Left lung (tissue), 10 donors: ENCODE results near the gene PHLPP1. TPM values are rescaled to one million over a fixed set of nuclear protein-coding genes. Genes with fewer than 3 reads are reported as not detected.
"Not testable (repeated sequence)": the region's sequence is repeated elsewhere in the genome, so short reads cannot be mapped to it uniquely, and the experiment has no call there.

ENCODE experiments used
- ATAC-seq: fragments of 200-7000 bp; cut with Tn5 transposase; one replicate; pipeline ENCODE4 v1.9.1; 2020; ENCODE audit warnings: moderate library complexity
- DNase-seq, 4 donors: peaks; one replicate each; pipeline ENCODE4 v3.0.0-alpha.2; 2013 to 2020
- H3K27ac ChIP-seq, 2 donors: fragments of 200-600 bp; sonication (generic) in 1 of 2; one replicate each; pipeline versions ENCODE4 v1.5.0 to v1.8.0; 2020 to 2021
- H3K27me3 ChIP-seq, 2 donors: fragments of 200-600 bp; sonication (generic) in 1 of 2; one replicate each; pipeline versions ENCODE4 v1.5.0 to v1.8.0; 2020 to 2021
- H3K36me3 ChIP-seq, 2 donors: fragments of 200-600 bp; sonication (generic) in 1 of 2; one replicate each; pipeline versions ENCODE4 v1.5.0 to v1.8.0; 2020 to 2021
- H3K4me1 ChIP-seq, 2 donors: fragments of 200-600 bp; one replicate each; pipeline ENCODE4 v1.8.0; 2021
- H3K4me3 ChIP-seq, 2 donors: fragments of 200-600 bp; sonication (generic) in 1 of 2; one replicate each; pipeline versions ENCODE4 v1.5.0 to v1.8.0; 2020 to 2021; ENCODE audit warnings: mild to moderate bottlenecking in 1 of 2
- H3K9me3 ChIP-seq, 2 donors: fragments of 200-600 bp; sonication (generic) in 1 of 2; one replicate each; pipeline versions ENCODE4 v1.5.0 to v1.8.0; 2020 to 2021
- intact Hi-C, 2 donors: fragments of 100-400 bp; cut with DNase I; formaldehyde crosslinking; loops; one replicate each; pipeline versions ENCODE4 v1.11.2 to v1.14.2; 2022
- polyA plus RNA-seq, 6 donors: library from polyadenylated mRNA; unstranded; fragments of 120-200 nt; gene quantifications; one replicate each; pipeline ENCODE4 v1.2.1, GENCODE V29; 2013; ENCODE audit not compliant: insufficient read length in 6 of 6
- total RNA-seq, 2 donors: library from RNA; stranded (reverse); fragmentation: NEBNext Ultra II Directional; extraction: Animal tissue kit (Norgen Biotek cat#: 25700); gene quantifications; one replicate each; pipeline ENCODE4 v1.2.1, GENCODE V29; 2021
- TF ChIP-seq, protein P1 (sequence below), 2 donors: fragments of 200-600 bp; sonication (generic) in 1 of 2; IDR thresholded peaks; one replicate each; pipeline versions ENCODE4 v1.5.0 to v1.8.0; 2021; ENCODE audit warnings: antibody characterized with exemption in 2 of 2
- donor health status: DM: no; HTN: yes; CAD: no.
- donor health status: DM: no; HTN: no; CAD: no.

Gene PHLPP1
- total and polyA plus RNA-seq, 8 donors, result 7.0 to 13.1 (median 11.0) TPM

DNA sequence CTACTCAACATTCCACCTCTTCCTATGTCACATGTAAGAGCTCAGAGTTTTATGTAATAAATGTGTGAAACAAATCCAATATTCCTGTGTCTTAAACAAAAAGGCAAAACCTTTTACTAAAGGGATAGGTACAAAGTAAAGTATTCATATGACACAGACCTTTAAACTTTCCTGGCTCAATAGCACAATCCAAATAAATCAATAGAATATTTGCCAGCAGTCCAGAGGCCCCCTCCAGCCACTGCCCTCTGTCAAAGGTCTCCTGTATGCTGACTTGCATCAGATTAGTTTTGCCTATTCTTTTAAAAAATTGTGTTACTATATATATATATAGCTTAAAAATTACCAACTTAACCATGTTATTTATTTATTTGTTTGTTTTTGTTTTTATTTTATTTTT is 17.7 kb upstream of the PHLPP1 start:
- H3K4me3 ChIP-seq, result no peak overlapping the region
- no peak overlapping the region for H3K27ac ChIP-seq
- H3K4me1 ChIP-seq, result no peaks in the 10 kb centered on the region
- no peaks in the 10 kb centered on the region for H3K9me3 ChIP-seq
- intact Hi-C loops, result no loop called here
- no peaks in the 10 kb centered on the region for H3K27me3 ChIP-seq
- TF ChIP-seq, protein P1, sequence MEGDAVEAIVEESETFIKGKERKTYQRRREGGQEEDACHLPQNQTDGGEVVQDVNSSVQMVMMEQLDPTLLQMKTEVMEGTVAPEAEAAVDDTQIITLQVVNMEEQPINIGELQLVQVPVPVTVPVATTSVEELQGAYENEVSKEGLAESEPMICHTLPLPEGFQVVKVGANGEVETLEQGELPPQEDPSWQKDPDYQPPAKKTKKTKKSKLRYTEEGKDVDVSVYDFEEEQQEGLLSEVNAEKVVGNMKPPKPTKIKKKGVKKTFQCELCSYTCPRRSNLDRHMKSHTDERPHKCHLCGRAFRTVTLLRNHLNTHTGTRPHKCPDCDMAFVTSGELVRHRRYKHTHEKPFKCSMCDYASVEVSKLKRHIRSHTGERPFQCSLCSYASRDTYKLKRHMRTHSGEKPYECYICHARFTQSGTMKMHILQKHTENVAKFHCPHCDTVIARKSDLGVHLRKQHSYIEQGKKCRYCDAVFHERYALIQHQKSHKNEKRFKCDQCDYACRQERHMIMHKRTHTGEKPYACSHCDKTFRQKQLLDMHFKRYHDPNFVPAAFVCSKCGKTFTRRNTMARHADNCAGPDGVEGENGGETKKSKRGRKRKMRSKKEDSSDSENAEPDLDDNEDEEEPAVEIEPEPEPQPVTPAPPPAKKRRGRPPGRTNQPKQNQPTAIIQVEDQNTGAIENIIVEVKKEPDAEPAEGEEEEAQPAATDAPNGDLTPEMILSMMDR (IDR thresholded peaks at IDR 0.05), result no peak
- ATAC-seq (no peak), DNase-seq (no peak)
- H3K36me3 ChIP-seq, result no peaks in the 10 kb centered on the region

DNA sequence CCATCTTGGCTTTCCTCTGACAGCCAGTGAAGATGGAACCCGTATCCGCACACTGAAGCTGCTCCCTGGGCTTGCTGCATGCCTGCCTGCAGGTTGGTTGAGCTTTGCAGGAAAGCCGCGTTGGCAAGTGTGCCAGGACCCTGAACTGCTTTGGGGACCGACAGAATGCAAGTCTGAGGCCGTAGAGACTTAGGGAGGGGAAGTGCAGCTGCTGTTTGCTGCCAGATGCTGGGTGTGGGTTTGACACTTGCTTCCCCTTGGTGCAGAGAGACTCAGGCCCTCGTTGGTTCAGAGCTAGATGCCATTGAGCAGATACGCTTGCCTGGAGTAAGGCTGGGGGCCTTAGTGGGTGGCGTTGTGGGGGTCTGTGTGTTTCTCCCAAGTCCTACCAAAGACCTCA is 13.1 kb upstream of the PHLPP1 start:
- TF ChIP-seq, protein P1 (IDR thresholded peaks at IDR 0.05), result no peak
- intact Hi-C loops, result no loop called here
- H3K27ac ChIP-seq, result no peak overlapping the region
- H3K27me3 ChIP-seq, result no peaks in the 10 kb centered on the region
- H3K36me3 ChIP-seq, result no peaks in the 10 kb centered on the region
- no peaks in the 10 kb centered on the region for H3K9me3 ChIP-seq
- no peak overlapping the region for H3K4me3 ChIP-seq
- ATAC-seq, result no peak
- no peaks in the 10 kb centered on the region for H3K4me1 ChIP-seq
- no peak for DNase-seq

DNA sequence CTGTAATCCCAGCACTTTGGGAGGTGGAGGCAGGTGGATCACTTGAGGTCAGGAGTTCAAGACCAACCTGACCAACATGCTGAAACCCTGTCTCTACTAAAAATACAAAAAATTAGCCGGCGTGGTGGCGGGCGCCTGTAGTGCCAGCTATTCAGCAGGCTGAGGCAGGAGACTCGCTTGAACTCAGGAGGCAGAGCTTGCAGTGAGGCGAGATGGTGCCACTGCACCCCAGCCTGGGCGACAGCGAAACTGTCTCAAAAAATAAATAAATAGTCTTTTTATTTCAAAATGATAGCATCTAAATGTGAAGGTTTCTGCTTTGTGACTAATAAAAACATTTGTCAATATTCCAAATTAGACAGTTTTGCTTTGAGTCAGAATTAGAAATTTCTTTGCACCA is 8.5 kb upstream of the PHLPP1 start:
- H3K4me1 ChIP-seq, H3K36me3 ChIP-seq, intact Hi-C loops, DNase-seq, H3K9me3 ChIP-seq, H3K27me3 ChIP-seq, H3K27ac ChIP-seq, H3K4me3 ChIP-seq, ATAC-seq: not testable (repeated sequence)

DNA sequence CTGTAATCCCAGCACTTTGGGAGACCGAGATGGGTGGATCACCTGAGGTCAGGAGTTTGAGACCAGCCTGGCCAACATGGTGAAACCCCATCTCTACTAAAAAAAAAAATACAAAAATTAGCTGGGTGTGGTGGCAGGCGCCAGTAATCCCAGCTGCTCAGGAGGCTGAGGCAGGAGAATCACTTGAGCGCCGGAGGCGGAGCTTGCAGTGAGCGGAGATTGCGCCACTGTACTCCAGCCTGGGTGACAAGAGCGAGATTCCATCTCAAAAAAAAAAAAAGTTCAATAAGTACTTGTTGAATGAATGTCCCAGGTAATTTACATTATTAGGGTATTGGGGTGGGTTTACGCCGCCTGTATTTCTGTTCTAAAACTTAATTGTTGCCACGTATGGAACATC is 5.4 kb upstream of the PHLPP1 start:
- not testable (repeated sequence) for ATAC-seq, DNase-seq, H3K27me3 ChIP-seq, H3K27ac ChIP-seq, H3K36me3 ChIP-seq, H3K4me1 ChIP-seq, H3K9me3 ChIP-seq, H3K4me3 ChIP-seq
- intact Hi-C loops, result loop anchor here in 1 of 2 donors (5.0 to 10.0 kb wide), 2 partner anchors 247 to 275 kb away; no protein-coding TSS in a partner anchor

DNA sequence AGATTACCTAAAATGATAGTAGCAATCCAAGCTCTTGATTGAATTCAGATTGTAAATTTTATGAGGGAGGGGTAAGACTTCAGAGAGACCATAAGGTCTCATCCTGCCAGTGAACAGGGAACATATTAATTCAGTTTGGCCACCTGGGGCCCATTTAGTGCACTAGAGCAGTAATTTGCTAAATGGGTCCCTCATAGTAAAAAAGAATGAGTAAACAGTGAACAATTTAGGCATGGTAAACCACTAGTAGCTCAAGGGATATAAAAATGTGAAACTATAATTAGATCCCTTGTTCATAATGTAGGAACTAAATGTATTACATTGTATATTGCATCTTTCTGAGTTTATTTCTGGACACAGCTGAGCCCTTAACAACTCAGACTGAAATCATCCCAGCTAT is 4.9 kb upstream of the PHLPP1 start:
- H3K27ac ChIP-seq, result no peak overlapping the region
- H3K9me3 ChIP-seq, result no peaks in the 10 kb centered on the region
- intact Hi-C loops, result loop anchor here in 1 of 2 donors (5.0 to 10.0 kb wide), 2 partner anchors 247 to 274 kb away; no protein-coding TSS in a partner anchor
- H3K36me3 ChIP-seq, result no peaks in the 10 kb centered on the region
- H3K4me1 ChIP-seq, result peaks cover 0 to 3% of the 10 kb centered on the region in 2 donors
- H3K4me3 ChIP-seq, result no peak overlapping the region
- TF ChIP-seq, protein P1 (IDR thresholded peaks at IDR 0.05), result no peak
- DNase-seq, result no peak
- ATAC-seq, result no peak
- H3K27me3 ChIP-seq, result no peaks in the 10 kb centered on the region

DNA sequence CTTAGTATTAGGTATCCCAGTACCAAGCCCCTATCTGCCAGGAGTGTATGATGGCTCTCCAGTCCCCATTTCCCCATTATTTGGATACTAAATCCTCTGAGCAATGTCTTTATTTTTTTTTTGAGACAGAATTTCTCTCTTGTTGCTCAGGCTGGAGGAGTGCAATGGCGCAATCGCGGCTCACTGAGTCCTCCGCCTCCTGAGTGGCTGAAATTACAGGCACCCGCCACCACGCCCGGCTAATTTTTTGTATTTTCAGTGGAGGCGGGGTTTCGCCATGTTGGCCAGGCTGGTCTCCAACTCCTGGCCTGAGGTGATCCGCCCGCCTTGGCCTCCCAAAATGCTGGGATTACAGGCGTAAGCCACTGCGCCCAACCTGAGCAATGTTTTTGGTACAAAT is 3.6 kb upstream of the PHLPP1 start:
- peaks cover 0 to 3% of the 10 kb centered on the region in 2 donors for H3K4me1 ChIP-seq
- ATAC-seq, result no peak
- no peaks in the 10 kb centered on the region for H3K36me3 ChIP-seq
- H3K27ac ChIP-seq, result no peak overlapping the region
- TF ChIP-seq, protein P1 (IDR thresholded peaks at IDR 0.05), result no peak
- intact Hi-C loops, result loop anchor here in 1 of 2 donors (5.0 to 10.0 kb wide), 2 partner anchors 246 to 273 kb away; no protein-coding TSS in a partner anchor
- no peak overlapping the region for H3K4me3 ChIP-seq
- peak in 1 of 4 donors; percentile 46 for DNase-seq
- no peaks in the 10 kb centered on the region for H3K27me3 ChIP-seq
- no peaks in the 10 kb centered on the region for H3K9me3 ChIP-seq
